SHP77 treated with DMSO at 0.1 percent for 48 hours (cell line): Measurements from ENCODE around the gene RAPGEF2.
"Not testable (repeated sequence)": the region's sequence is repeated elsewhere in the genome, so short reads cannot be mapped to it uniquely, and the experiment has no call there.

Source experiments
- DNase-seq: peaks from one replicate; lab custom pipeline; 2025; lab: John Stamatoyannopoulos, UW

The RAPGEF2 gene

GRCh38 chr4:159098482-159099127, 4.3 kb upstream of the RAPGEF2 start:
- DNase-seq, result no peak

DNA sequence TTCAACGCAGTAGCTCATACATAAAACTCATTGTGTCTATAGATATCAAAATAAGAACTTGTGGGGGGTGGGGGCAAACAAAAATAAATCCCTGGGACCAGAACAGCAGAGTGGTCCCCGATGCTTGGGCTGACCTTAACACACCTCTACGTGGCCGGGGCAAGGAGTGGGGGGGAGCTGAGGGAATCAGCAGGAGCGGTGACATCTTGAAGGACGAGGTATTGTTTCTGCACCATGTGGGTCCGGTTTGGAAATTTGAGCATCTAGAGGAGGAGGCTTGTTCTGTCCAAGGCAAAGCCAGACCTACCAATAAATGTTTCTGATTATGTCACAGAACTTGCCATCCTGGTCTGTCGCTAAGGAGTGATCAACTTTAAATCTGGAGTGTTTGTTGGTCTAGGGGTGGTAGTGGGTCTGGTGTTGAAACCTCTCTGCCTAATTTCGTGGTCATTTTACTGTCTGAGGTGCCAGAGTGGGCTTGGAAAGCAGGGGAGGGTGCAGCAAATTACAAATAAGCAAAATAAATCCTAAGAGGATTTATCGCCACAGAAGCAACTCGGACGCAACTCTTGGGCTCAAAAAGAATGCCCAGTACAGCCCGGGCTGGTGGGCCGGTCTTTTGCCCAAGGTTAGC, 774 bp upstream of the RAPGEF2 start:
- no peak for DNase-seq

DNA sequence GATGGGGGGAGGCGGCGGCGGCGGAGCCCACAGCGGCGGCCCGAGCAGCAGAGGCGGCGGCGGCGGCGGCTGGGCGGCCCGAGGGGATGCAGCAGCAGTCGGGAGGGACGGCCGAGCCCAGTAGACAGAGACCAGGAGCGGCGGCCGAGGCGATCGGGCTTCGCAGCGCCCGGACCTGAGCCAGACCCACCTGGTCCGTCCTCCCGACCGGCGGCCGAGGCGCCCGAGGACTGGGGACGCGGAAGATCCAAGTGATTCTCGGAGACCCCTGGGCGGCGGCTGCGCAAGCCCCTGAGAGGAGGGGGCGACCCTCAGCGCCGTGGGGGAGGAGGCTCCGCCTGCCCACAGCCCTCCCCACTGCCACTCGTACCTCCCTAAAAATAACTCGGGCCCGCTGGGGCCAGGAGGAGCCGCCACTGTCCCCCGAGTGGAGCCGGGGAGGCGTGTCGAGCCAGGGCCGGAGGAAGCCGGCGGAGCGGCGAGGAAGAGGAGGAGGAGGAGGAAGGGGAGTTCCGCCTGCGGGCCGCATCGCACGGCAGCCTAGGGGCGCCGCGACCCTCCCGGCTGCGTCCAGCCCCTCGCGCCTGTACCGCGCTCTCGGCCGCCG, 608 bp downstream of the RAPGEF2 start:
- no peak for DNase-seq

GRCh38 chr4:159104694-159105414, 2.0 kb downstream of the RAPGEF2 start:
- DNase-seq, result no peak

GRCh38 chr4:159105761-159106243, 2.9 kb downstream of the RAPGEF2 start:
- DNase-seq, result no peak

DNA sequence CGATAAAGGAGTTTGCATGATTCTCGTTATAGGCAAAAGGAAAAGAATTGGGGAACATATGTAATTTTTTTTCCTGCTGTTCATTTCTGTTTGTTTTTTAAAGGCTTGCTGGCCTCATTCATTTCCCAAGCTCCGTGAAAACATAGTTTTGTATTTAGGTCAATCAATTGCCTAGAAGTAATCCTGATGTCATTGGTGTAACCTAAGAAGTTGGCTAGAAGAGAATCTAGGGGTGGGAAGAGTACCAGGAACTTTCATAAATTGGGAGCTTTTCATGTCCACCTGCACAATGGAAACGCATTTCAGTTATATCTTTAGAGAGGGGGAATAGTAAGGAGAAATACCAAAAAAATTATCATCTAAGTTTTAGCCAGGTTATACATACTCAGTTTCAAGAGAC, 3.8 kb downstream of the RAPGEF2 start:
- no peak for DNase-seq

GRCh38 chr4:159107203-159107925, 4.5 kb downstream of the RAPGEF2 start:
- DNase-seq, result no peak

DNA sequence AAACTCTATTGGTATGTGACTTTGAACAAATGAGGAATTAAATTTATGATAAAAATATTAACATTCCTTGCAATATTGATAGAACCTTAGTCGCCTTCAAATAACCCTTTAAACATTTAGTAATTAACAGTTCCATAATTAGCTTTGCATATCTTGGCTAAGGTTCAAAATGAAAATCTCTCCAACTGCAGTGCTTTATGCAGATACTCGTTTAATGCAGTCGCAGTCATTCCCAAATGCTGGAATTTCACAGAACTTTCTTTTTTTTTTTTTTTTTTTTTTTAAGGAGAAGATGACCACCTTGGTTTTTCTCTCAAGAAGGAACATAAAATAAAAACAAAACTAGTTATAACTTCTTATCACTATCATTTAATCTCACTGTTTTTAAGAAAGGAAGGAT, 5.2 kb downstream of the RAPGEF2 start:
- no peak for DNase-seq

- no peak for DNase-seq
These were observed 8.1 kb downstream of the RAPGEF2 start for GRCh38 chr4:159110961-159111360.

DNA sequence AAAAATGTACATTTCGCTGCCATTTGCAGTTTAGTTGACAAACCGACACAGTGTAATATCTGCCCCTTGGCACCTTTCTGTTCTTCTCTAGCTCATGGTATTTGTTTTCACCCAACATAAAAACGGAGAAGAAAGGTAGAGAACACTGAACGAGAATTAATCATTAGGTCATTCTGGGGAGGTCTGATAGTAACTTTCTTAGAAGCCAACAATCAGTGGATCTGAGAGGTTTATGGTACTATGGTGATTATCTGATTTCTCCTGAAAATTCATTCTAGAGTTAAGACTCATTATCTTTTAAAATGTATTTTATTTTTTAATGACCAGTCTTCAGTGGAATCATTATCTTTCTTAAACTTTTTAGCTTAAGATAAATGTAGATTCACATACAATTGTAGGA, 8.5 kb downstream of the RAPGEF2 start:
- no peak for DNase-seq

DNA sequence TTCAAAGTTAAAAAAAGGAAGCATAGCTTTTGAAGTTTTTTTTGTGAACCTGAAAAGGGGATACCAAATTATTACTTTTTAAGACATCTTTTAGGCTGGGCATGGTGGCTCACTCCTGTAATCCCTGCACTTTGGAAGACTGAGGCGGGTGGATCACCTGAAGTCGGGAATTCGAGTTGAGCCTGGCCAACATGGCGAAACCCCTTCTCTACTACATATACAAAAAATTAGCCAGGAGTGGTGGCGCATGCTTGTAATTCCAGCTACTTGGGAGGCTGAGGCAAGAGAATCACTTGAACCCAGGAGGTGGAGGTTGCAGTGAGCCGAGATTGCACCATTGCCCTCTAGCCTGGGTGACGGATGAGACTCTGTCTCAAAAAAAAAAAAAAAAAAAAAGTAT, 10.5 kb downstream of the RAPGEF2 start:
- DNase-seq, result not testable (repeated sequence)

- not testable (repeated sequence) for DNase-seq
These were observed 13.2 kb downstream of the RAPGEF2 start for GRCh38 chr4:159116098-159116497.

- DNase-seq, result not testable (repeated sequence)
These were observed 13.8 kb downstream of the RAPGEF2 start for GRCh38 chr4:159116693-159117092.

DNA sequence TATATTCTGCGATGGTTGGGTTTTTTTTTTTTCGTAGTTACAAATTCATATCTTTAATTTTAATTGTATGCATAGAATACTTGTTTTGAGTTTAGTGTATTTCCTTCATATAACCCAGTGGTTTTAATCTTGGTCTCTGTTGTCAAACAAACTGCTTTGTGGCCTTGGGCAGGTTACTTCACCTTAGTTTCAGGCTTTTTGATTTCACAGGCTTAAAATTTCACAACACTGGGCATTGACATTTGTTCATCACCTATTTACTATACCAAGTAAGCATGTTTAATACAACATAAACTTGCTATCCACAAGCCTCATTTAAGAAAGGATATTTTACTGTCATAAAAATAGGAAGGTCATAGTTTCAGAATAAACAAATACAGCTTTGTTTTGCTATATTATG, 14.7 kb downstream of the RAPGEF2 start:
- DNase-seq, result no peak

GRCh38 chr4:159117968-159118367, 15.1 kb downstream of the RAPGEF2 start:
- DNase-seq, result no peak

GRCh38 chr4:159121371-159121770, 18.5 kb downstream of the RAPGEF2 start:
- DNase-seq, result no peak

DNA sequence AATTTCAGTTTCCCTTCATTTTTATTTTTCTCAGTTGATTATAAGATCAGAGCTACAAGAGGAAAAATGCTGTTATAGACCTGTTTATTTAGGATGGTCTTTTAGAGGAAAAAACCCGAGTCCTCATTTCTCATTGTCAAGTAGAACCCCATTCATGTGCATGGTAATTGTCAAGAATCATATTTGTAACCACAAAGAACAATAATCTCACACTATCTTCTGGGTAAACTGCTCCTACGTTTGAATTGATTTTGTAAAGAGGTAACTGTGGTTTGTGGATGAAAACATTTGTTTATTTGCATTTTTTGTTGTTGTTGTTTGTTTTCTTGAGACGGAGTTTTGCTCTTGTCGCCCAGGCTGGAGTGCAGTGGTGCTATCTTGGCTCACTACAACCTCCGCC, 23.8 kb downstream of the RAPGEF2 start:
- DNase-seq, result no peak

GRCh38 chr4:159127745-159128518, 25.1 kb downstream of the RAPGEF2 start:
- no peak for DNase-seq

DNA sequence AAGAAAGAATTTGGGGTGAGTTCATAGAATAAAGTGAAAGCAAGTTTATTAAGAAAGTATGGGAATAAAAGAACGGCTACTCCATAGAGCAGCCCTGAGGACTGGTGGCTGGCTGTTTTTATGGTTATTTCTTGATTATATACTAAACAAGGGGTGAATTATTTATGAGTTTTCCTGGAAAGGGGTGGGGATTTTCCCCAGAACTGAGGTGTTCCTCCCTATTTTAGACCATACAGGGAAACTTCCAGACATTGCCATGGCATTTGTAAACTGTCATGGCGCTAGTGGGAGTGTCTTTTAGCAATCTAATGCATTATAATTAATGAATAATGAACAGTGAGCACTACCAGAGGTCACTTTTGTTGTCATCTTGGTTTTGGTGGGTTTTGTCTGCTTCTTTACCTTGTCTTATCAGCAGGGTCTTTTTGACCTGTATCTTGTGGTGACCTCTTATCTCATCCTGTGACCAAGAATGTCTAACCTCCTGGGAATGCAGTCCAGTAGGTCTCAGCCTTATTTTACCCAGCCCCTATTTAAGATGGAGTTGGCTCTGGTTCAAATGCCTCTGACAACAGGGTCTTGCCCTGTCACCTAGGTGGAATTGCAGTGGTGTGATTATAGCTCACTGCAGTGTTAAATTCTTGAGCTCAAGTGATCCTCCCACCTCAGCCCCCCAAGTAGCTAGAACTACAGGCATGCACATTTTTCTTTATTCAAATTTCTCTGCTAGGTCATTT, 27.1 kb downstream of the RAPGEF2 start:
- no peak for DNase-seq

DNA sequence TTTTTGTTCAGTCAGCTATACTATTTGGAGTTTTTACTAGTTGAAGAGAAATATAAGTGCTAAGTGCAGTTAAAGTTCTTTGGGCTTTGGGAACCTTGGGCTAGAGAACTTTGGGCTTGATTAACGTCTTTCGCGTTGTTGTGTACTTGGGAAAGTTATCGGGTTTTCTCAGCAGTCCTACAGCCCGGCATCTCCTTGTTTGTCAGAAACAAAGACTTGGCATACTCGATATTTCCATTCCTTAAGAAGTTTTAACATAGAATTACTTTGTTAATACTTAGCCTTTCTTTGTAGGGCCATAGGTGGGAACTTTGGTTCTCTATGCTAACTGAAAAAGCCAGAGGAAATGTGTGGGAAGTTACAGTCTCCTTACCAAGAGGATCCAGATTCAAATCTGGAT, 28.7 kb downstream of the RAPGEF2 start:
- no peak for DNase-seq

DNA sequence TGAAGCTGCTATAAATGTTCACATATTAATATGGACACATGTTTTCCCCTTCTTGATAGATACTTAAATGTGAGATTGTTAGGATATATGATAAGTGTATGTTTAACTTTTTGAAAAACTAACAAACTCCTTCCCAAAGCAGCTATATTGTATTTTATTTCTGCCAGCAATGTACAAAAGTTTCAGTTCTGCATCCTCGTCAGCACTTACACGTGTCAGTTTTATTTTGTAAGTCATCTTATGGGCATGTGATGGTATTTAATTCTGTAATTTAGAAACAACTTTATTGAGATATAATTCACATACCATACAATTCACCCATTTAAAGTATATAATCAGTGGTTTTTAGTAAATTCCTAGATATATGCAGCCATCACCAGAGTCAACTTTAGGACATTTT, 31.6 kb downstream of the RAPGEF2 start:
- no peak for DNase-seq
